GM21825 (cell line): ENCODE measurements around the gene EHBP1.

ENCODE experiments used
- ATAC-seq: cut with Tn5 transposase; IDR thresholded peaks from one replicate; pipeline ENCODE4 v1.9.1; 2021; ENCODE audit warnings: mild to moderate bottlenecking, moderate library complexity; ENCODE audit not compliant: unreplicated experiment

Gene EHBP1

GRCh38 chr2:62705007-62705829 is at the start of gene EHBP1:
Gene EHBP1 (plus strand): TSS chr2:62705713. CDS start chr2:62707192, 1,479 bp downstream.
- ATAC-seq: peak; percentile 95

- no peak for ATAC-seq
Measured at GRCh38 chr2:62657783-62658182, 47.7 kb upstream of the EHBP1 start.

- no peak for ATAC-seq
Measured at GRCh38 chr2:62658891-62659290, 46.6 kb upstream of the EHBP1 start.

- ATAC-seq: peak; percentile 77
Measured at GRCh38 chr2:62660087-62660486, 45.4 kb upstream of the EHBP1 start.

GRCh38 chr2:62660582-62661262 is 44.8 kb upstream of the EHBP1 start:
- ATAC-seq: no peak

GRCh38 chr2:62661263-62661635 is 44.3 kb upstream of the EHBP1 start:
- ATAC-seq: no peak

- ATAC-seq: no peak
Measured at GRCh38 chr2:62662131-62662530, 43.4 kb upstream of the EHBP1 start.

- ATAC-seq: no peak
Measured at GRCh38 chr2:62662554-62662953, 43.0 kb upstream of the EHBP1 start.

- ATAC-seq: no peak
Measured at GRCh38 chr2:62663411-62663810, 42.1 kb upstream of the EHBP1 start.

GRCh38 chr2:62663920-62664795 is 41.4 kb upstream of the EHBP1 start:
- ATAC-seq: no peak

GRCh38 chr2:62665446-62665845 is 40.1 kb upstream of the EHBP1 start:
- ATAC-seq: no peak

- no peak for ATAC-seq
Measured at GRCh38 chr2:62669180-62669579, 36.3 kb upstream of the EHBP1 start.

GRCh38 chr2:62672601-62673000 is 32.9 kb upstream of the EHBP1 start:
- ATAC-seq: no peak

GRCh38 chr2:62675062-62675461 is 30.5 kb upstream of the EHBP1 start:
- no peak for ATAC-seq

GRCh38 chr2:62685256-62685655 is 20.3 kb upstream of the EHBP1 start:
- ATAC-seq: no peak

- ATAC-seq: no peak
Measured at GRCh38 chr2:62686012-62686685, 19.4 kb upstream of the EHBP1 start.

GRCh38 chr2:62687636-62688035 is 17.9 kb upstream of the EHBP1 start:
- ATAC-seq: no peak

GRCh38 chr2:62688771-62689170 is 16.7 kb upstream of the EHBP1 start:
- ATAC-seq: no peak

GRCh38 chr2:62691186-62691585 is 14.3 kb upstream of the EHBP1 start:
- no peak for ATAC-seq

GRCh38 chr2:62692225-62692624 is 13.3 kb upstream of the EHBP1 start:
- ATAC-seq: no peak

GRCh38 chr2:62698653-62699052 is 6.9 kb upstream of the EHBP1 start:
- no peak for ATAC-seq
